Thymus (tissue), 11 donors: Measurements from ENCODE around the gene ENAH. TPM values are rescaled to one million over a fixed set of nuclear protein-coding genes. Genes with fewer than 3 reads are reported as not detected.
"Not testable (repeated sequence)": the region's sequence is repeated elsewhere in the genome, so short reads cannot be mapped to it uniquely, and the experiment has no call there.

Source experiments
- DNase-seq, 9 donors: peaks; one replicate each; pipeline ENCODE4 v3.0.0-alpha.2; 2013; ENCODE audit warnings: low spot score in 9 of 9, low read depth in 6 of 9, missing footprints in 1 of 9
- H3K27ac ChIP-seq, 2 donors: one replicate each; pipeline ENCODE4 v1.5.1; 2013; ENCODE audit warnings: control low read depth in 1 of 2, low read depth in 1 of 2, low read length in 1 of 2, mild to moderate bottlenecking in 1 of 2, moderate library complexity in 1 of 2
- H3K27me3 ChIP-seq, 2 donors: one replicate each; pipeline ENCODE4 v1.5.1; 2013; ENCODE audit warnings: low read length in 1 of 2; ENCODE audit not compliant: control insufficient read depth in 2 of 2, insufficient read depth in 1 of 2
- H3K36me3 ChIP-seq, 2 donors: one replicate each; pipeline ENCODE4 v1.5.1; 2013; ENCODE audit warnings: low read length in 1 of 2, mild to moderate bottlenecking in 1 of 2, moderate library complexity in 1 of 2; ENCODE audit not compliant: control insufficient read depth in 2 of 2, insufficient read depth in 2 of 2
- H3K4me1 ChIP-seq, 2 donors: one replicate each; pipeline ENCODE4 v1.5.1; 2013; ENCODE audit warnings: low read length in 2 of 2; ENCODE audit not compliant: control insufficient read depth in 2 of 2, insufficient read depth in 2 of 2
- H3K4me3 ChIP-seq, 2 donors: one replicate each; pipeline ENCODE4 v1.5.1; 2013; ENCODE audit warnings: low read length in 2 of 2, control low read depth in 1 of 2, mild to moderate bottlenecking in 1 of 2
- H3K9me3 ChIP-seq, 2 donors: one replicate each; pipeline ENCODE4 v1.5.1; 2013; ENCODE audit warnings: low read length in 1 of 2, mild to moderate bottlenecking in 1 of 2; ENCODE audit not compliant: control insufficient read depth in 2 of 2, insufficient read depth in 1 of 2
- WGBS: extraction: QIAGEN DNeasy Blood & Tissue Kit; methylation state at CpG from one replicate; pipeline ENCODE4 v1.1.7; 2013; 5-methylcytosine and 5-hydroxymethylcytosine counted together
- polyA plus RNA-seq: library from polyadenylated mRNA; stranded (reverse); fragments of 200-250 nt; gene quantifications from one replicate; pipeline ENCODE4 v1.2.3, GENCODE V29; 2013
- total RNA-seq: library from RNA; stranded (reverse); fragments of 120-200 nt; gene quantifications from one replicate; pipeline ENCODE4 v1.2.4, GENCODE V29; 2013
- donor health status: healthy.

The ENAH gene
- total and polyA plus RNA-seq, 2 donors = 18.3 to 19.5 TPM

- H3K4me3 ChIP-seq = no peak overlapping the region
- H3K27ac ChIP-seq = no peak overlapping the region
- H3K4me1 ChIP-seq = no peaks in the 10 kb centered on the region
- H3K9me3 ChIP-seq = peaks cover 0 to 3% of the 10 kb centered on the region in 2 donors
- H3K36me3 ChIP-seq = no peaks in the 10 kb centered on the region
- no peaks in the 10 kb centered on the region for H3K27me3 ChIP-seq
- DNase-seq = no peak
- 98% methylated on average over 3 of the region's 3 CpGs for WGBS
Observed at GRCh38 chr1:225637651-225638199, 15.2 kb downstream of the ENAH start.

GRCh38 chr1:225636992-225637391 is 15.9 kb downstream of the ENAH start:
- not testable (repeated sequence) for H3K9me3 ChIP-seq, DNase-seq, H3K36me3 ChIP-seq, H3K27me3 ChIP-seq, H3K4me1 ChIP-seq, H3K27ac ChIP-seq, H3K4me3 ChIP-seq
- WGBS = 97% methylated on average over 8 of the region's 8 CpGs

GRCh38 chr1:225635649-225636048 is 17.3 kb downstream of the ENAH start:
- Histone ChIP-seq H3K36me3 (no peaks in the 10 kb centered on the region), H3K4me3 (no peak overlapping the region), H3K27me3 (no peaks in the 10 kb centered on the region), H3K9me3 (peaks cover 0 to 3% of the 10 kb centered on the region in 2 donors), H3K4me1 (no peaks in the 10 kb centered on the region), H3K27ac (no peak overlapping the region)
- no peak for DNase-seq

GRCh38 chr1:225632836-225633235 is 20.1 kb downstream of the ENAH start:
- not testable (repeated sequence) for H3K27ac ChIP-seq, H3K36me3 ChIP-seq, H3K27me3 ChIP-seq, H3K4me1 ChIP-seq, H3K9me3 ChIP-seq, H3K4me3 ChIP-seq, DNase-seq
- 86% methylated on average over 4 of the region's 4 CpGs for WGBS

- no peaks in the 10 kb centered on the region for H3K4me1 ChIP-seq
- DNase-seq = no peak
- no peaks in the 10 kb centered on the region for H3K36me3 ChIP-seq
- no peaks in the 10 kb centered on the region for H3K9me3 ChIP-seq
- 98% methylated on average over 6 of the region's 6 CpGs for WGBS
- no peak overlapping the region for H3K4me3 ChIP-seq
- H3K27ac ChIP-seq = no peak overlapping the region
- no peaks in the 10 kb centered on the region for H3K27me3 ChIP-seq
Observed at GRCh38 chr1:225631021-225631663, 21.8 kb downstream of the ENAH start.

GRCh38 chr1:225629483-225629882 is 23.4 kb downstream of the ENAH start:
- WGBS = 98% methylated on average over 3 of the region's 3 CpGs

GRCh38 chr1:225628794-225629193 is 24.1 kb downstream of the ENAH start:
- H3K27ac ChIP-seq, H3K36me3 ChIP-seq, H3K4me1 ChIP-seq, H3K9me3 ChIP-seq, DNase-seq, H3K27me3 ChIP-seq, H3K4me3 ChIP-seq: not testable (repeated sequence)
- 98% methylated on average over 13 of the region's 13 CpGs for WGBS

More at GRCh38 chr1:225629483-225629882, 23.4 kb downstream of the ENAH start:
- no peaks in the 10 kb centered on the region for H3K4me1 ChIP-seq
- no peak for DNase-seq
- no peaks in the 10 kb centered on the region for H3K36me3 ChIP-seq
- H3K9me3 ChIP-seq = no peaks in the 10 kb centered on the region
- H3K4me3 ChIP-seq = no peak overlapping the region
- no peaks in the 10 kb centered on the region for H3K27me3 ChIP-seq
- H3K27ac ChIP-seq = no peak overlapping the region

GRCh38 chr1:225627304-225627947 is 25.5 kb downstream of the ENAH start:
- Histone ChIP-seq H3K4me3 (no peak overlapping the region), H3K36me3 (no peaks in the 10 kb centered on the region), H3K4me1 (no peaks in the 10 kb centered on the region), H3K27me3 (no peaks in the 10 kb centered on the region), H3K9me3 (no peaks in the 10 kb centered on the region), H3K27ac (no peak overlapping the region)
- 91% methylated on average over 2 of the region's 2 CpGs for WGBS
- no peak for DNase-seq

- Histone ChIP-seq H3K27me3 (no peaks in the 10 kb centered on the region), H3K36me3 (no peaks in the 10 kb centered on the region), H3K27ac (no peak overlapping the region), H3K9me3 (no peaks in the 10 kb centered on the region), H3K4me1 (no peaks in the 10 kb centered on the region), H3K4me3 (no peak overlapping the region)
- 89% methylated on average over 2 of the region's 2 CpGs for WGBS
- DNase-seq = no peak
Observed at GRCh38 chr1:225626698-225627097, 26.2 kb downstream of the ENAH start.
